NCI-H774 (cell line): Measurements from ENCODE around the gene PACRG.
"Not testable (repeated sequence)": the region's sequence is repeated elsewhere in the genome, so short reads cannot be mapped to it uniquely, and the experiment has no call there.

Source experiments
- DNase-seq: peaks from one replicate; lab custom pipeline; 2025; lab: John Stamatoyannopoulos, UW

Gene PACRG

GRCh38 chr6:162727322-162728182, at the start of gene PACRG, which contains the start of gene PRKN:
Gene PACRG (plus strand): TSS chr6:162727974.
Gene PRKN (minus strand): TSS chr6:162727766.
- DNase-seq, result peak; percentile 99

GRCh38 chr6:162678896-162679295, 48.9 kb upstream of the PACRG start:
- not testable (repeated sequence) for DNase-seq

GRCh38 chr6:162679681-162680080, 48.1 kb upstream of the PACRG start:
- DNase-seq, result no peak

DNA sequence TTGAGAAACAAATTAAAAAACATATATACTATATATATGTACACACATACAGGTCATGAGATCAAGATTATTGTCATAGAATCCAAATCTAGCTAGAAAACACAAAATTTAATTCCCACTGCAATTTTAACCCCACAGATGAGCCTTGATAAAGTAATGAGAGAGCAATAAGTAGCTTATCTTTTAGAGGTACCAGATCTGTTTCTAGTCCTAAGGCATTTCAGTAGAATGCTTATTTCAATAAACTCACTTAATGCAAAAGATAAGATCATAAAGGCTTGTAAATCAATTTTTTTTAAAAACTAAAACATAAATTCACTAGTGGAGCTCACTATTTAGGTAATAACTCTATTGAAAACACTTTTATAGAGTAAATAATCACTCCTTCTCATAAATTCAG, 47.4 kb upstream of the PACRG start:
- no peak for DNase-seq

GRCh38 chr6:162680871-162681270, 46.9 kb upstream of the PACRG start:
- no peak for DNase-seq

DNA sequence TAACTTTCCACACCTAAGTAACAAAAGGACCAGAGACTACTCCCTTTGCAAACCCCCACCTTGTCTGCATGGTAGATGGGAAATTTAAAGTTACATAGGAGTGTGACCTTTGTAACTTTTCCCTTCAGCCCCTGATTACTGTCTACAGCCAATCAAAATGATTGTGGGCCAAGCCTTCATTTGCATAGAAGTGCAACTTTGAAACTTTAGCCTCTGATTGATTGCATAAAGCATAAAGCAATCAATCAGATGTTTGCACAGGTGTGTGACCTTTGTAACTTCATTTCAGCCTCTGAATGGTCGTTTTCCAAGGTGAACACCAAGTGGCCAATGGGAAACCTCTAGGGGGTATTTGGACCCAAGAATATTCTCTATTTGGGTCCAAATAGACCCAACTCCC, 46.3 kb upstream of the PACRG start:
- DNase-seq, result no peak

DNA sequence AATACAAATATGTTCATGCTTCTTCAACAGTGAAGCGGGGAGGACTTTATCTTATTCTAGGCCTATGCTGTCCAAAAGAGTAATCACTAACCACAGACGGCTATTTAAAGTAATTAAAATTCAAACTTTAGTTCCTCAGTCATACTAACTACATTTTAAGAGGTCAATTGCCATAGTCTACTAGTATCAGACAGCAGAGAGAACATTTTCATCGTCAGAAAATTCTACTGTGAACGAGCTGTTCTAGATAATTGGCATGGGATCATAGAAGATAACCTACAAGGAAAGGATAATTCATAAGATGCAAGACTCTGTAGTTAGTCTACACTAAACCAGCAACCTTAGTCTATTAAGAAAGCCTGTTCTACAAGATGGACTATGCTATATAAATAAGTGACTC, 44.6 kb upstream of the PACRG start:
- no peak for DNase-seq

DNA sequence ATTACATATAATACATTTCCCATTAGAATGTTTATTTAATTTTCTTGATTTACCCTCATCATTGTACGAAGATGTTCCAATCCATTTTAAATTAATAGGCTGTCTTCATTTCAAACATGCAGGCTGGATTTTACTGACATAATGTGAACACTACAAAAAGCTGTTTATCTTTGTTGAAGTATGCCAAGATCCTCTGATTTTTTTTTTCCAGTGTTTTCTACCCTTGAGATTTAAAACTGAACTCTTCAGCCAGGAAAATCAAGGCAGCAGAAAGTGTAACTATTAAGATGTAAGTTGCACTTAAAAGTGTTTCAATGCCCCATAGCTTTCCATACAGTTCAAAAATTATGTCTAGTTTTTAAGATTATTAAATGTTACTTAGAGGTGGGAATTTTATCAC, 43.7 kb upstream of the PACRG start:
- no peak for DNase-seq

GRCh38 chr6:162684961-162685360, 42.8 kb upstream of the PACRG start:
- no peak for DNase-seq

GRCh38 chr6:162685586-162685985, 42.2 kb upstream of the PACRG start:
- DNase-seq, result no peak

DNA sequence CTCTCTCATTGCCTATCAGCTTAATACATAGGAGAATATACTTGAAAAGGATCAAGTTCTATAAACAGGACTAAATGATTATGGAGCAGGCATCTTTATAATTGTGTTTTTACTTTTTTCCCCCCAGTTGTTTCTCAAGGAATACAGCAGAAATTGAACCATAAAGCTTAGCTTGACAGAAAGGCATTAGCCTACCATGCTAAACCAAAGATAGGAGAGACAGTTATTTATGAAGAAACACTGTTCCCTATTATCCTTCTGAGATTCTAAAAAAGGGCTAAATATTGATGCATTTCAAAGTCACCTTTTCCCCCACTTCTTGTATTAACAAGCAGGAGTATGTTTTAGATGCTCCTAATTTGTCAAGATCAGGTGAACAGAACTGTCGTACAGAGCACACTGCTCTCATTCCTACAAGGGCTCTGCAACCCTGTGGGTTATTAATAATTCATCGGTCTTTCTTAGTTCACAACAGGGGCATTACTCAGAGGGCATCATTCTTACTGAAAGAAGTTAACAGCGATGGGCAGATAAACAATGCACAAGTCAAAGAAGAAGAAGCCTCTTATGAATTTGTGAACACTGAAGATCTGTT, 38.9 kb upstream of the PACRG start:
- DNase-seq, result no peak

- no peak for DNase-seq
These were observed 37.6 kb upstream of the PACRG start for GRCh38 chr6:162690158-162690557.

DNA sequence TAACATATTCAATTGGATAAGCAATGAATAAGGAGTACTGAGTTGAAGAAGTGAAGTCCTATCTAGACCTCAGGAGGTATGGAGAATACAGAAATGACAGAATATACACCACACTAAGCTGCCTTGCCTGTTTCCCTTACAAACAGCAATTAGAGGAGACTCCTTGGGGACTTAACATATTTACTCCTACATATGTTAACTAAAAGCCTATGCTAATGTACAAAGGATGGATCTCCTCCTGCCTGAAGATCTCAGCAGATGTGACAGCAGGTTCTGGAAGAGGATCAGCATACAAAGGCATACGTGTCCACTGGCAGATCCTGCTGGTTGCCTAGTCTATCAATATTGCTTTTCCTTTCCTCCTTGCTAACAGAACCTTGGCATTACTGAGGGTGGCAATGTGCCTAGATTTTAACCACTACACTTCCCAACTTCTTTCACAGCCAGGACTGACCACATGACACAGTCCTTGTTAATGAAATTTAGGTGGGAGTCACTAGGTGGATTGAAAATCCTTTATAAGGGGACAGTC, 29.8 kb upstream of the PACRG start:
- no peak for DNase-seq

- DNase-seq, result no peak
These were observed 29.3 kb upstream of the PACRG start for GRCh38 chr6:162698440-162698839.

DNA sequence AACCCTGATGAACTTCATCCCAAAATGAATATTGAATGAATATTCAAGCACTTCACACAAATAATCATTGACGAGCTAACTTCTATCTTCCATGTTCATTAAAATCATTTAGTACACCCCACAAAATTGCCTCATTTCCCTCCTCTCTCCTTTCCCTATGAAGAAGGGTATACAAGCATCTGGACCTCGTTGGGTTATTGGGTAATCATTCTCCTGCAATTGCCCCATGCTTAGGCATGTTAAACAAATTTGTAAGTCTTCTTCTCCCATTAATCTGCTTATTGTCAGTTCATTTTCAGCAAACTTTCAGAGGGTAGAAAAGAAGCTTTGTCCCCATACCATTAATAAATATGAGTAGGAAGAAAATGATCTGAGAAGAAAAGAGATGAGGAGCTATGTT, 27.8 kb upstream of the PACRG start:
- DNase-seq, result no peak

DNA sequence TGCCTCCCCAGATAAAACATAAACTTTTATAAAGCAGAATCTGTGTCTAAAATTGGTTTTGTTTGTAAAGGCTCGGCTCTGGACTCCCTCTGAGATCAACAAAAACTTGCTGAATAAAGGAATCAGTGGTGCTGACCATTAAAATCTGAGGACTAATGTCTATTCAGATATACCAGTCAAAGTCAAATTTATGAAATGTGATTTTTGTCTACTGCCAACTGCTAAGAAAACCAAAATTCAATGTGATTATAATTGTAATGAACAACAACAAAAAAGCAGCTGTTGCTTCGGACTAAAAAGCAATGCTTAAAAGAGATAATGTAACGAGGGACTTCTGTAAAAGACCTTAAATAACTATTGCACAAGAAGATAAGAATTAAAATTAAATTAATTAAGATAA, 26.8 kb upstream of the PACRG start:
- no peak for DNase-seq

- DNase-seq, result no peak
These were observed 26.2 kb upstream of the PACRG start for GRCh38 chr6:162701551-162701950.

- DNase-seq, result no peak
These were observed 25.3 kb upstream of the PACRG start for GRCh38 chr6:162702446-162702845.

DNA sequence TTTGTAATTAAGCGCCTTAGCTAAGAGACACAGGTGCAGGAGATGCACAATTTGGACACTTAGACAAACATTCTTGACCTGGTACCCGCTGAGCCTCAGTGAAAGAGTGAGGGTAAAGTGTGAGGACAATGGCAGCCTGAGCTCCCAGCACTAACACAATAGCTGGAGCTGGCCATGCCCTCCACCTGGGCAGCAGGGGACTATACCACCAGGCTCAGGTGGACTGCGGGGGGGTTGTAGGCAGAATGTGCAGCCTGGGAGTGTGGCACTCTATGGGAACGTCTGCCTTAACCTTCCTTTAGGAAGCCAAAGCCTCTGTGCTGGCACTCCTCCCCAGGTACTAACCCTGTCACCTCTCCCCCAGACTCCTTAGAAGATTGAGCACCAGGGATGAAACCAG, 23.8 kb upstream of the PACRG start:
- DNase-seq, result no peak

DNA sequence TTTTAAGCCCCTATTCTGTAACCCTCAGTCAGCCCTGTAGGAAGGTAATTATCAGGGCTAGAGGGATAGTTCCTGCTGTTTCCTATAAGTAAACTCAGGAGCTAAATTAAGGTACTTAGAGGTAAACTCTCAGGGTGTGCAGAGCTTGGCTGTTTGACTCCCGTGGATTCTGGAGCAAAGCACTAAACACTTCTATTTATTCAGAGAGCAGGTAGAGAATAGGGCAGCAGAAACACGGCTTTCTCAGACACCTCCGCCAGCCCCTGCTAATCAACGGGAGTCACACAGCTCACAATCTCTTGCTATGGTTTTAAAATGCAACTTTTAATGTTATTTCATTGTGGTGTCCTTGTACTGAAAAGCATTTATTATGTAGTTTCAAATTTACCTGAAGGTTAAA, 22.0 kb upstream of the PACRG start:
- no peak for DNase-seq

DNA sequence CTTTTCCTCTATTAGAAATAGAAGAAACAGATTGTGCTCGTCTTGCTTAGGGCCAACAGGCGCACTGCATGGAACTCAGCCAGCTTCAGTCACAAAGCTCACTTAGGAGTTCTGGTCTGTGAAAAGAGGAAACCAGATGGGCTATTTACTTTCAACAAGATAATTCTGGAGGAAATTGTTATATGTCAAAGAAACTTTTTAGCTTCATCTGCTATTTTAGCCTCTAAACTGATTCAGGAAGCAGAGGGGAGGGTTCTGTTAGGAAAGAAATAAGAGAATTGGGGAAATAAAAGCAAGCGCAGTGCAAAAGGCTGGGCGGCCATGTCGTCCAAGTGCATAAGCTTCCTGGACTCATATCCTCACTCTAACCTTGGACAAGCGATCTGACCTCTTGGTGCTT, 21.5 kb upstream of the PACRG start:
- no peak for DNase-seq

DNA sequence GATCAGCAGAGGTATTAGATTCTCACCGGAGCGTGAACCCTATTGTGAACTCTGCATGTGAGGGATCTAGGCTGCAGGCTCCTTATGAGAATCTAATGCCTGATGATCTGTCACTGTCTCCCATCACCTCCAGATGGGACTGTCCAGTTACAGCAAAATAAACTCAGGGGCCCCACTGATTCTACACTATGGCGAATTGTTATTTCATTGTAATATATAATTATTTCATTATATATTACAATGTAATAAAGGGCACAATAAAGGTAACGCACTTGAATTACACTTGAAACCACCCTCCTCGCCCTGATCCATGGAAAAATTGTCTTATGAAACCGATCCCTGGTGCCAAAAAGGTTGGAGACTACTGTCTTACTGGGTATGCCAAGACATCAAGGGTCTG, 18.8 kb upstream of the PACRG start:
- DNase-seq, result peak; percentile 34

DNA sequence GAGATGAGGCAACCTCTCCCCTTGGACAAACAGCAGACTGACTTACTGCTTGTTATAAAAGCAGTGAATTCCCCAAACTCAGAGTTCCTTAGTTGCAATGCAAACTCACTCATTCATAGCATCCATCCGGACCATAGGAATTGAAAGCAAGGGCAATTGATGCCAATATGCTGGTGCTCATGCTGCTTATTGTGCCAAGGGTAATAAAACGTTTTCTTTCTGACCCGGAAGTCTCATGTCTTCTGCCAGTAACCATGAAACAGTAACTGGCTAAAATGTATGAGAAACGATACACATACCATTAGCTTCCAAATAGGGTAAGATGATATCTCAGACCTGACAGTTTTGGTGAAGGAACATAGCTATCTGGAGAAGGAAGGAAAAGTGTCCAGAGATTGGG, 18.3 kb upstream of the PACRG start:
- DNase-seq, result no peak
